OCI-LY1 (cell line): ENCODE data around the gene FAM20C.

ENCODE experiments used
- EZH2 ChIP-seq: fragments of 200-600 bp; sonication (generic), shearing (Covaris generic); IDR thresholded peaks from 2 replicates; pipeline ENCODE4 v1.8.0; 2017; ENCODE audit warnings: borderline replicate concordance, mixed run types, mild to moderate bottlenecking, antibody characterized with exemption, low read length, moderate library complexity, mixed read lengths
- TF ChIP-seq, protein P1 (sequence below): fragments of 200-600 bp; sonication (generic), shearing (Covaris generic); IDR thresholded peaks from 2 replicates; pipeline ENCODE4 v1.5.1; 2017; ENCODE audit warnings: mild to moderate bottlenecking, antibody characterized with exemption, low read length, moderate library complexity, mixed read lengths

- TF ChIP-seq, protein P1, sequence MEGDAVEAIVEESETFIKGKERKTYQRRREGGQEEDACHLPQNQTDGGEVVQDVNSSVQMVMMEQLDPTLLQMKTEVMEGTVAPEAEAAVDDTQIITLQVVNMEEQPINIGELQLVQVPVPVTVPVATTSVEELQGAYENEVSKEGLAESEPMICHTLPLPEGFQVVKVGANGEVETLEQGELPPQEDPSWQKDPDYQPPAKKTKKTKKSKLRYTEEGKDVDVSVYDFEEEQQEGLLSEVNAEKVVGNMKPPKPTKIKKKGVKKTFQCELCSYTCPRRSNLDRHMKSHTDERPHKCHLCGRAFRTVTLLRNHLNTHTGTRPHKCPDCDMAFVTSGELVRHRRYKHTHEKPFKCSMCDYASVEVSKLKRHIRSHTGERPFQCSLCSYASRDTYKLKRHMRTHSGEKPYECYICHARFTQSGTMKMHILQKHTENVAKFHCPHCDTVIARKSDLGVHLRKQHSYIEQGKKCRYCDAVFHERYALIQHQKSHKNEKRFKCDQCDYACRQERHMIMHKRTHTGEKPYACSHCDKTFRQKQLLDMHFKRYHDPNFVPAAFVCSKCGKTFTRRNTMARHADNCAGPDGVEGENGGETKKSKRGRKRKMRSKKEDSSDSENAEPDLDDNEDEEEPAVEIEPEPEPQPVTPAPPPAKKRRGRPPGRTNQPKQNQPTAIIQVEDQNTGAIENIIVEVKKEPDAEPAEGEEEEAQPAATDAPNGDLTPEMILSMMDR: no peak
- no peak for TF ChIP-seq EZH2
Observed at GRCh38 chr7:153604-154003, 38.8 kb upstream of the FAM20C start.
